HG03571 (cell line): ENCODE results near the gene WDR5B.

Experiments used
- ATAC-seq: cut with Tn5 transposase; IDR thresholded peaks from one replicate; pipeline ENCODE4 v1.9.1; 2021; ENCODE audit not compliant: unreplicated experiment

WDR5B gene

DNA sequence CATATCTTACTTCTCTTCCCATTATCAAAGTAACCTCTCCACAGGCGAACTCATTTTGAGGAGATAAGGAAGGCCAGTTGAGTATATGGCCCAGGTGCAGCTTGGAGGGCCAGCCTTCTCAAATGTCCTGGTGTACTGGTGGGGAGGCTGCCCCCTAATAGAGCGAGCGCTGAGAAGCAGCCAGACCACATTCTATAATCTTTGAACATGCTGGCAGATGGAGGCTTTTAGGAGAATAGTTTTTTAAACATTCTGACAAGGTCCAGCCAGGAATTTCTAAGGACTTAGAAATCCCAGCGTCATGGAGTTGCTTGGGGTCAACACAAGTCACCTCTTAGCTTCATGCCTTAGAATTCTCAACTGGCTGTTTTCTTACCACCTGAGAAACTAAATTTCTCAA lies 5.8 kb downstream of the WDR5B start:
- ATAC-seq = no peak

DNA sequence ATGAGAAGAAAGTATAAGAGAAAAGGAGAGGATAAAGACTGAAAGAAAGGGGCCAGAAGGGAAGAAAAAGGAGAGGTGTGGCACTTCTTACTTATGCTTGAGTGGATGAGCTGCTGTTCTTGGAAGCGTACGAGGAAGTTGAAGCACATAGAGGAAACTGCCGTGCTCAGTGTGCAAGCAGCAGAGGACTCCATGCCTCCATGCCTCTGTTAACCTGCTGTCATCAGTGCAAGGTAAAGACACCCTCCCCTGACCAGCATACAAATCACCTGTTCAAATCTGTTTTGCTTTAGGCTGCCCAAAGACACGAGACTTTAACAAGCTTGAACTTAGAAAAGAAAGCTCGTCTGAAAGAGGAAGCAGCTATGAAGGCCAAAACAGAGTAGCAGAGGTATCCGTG lies 6.4 kb downstream of the WDR5B start:
- no peak for ATAC-seq

DNA sequence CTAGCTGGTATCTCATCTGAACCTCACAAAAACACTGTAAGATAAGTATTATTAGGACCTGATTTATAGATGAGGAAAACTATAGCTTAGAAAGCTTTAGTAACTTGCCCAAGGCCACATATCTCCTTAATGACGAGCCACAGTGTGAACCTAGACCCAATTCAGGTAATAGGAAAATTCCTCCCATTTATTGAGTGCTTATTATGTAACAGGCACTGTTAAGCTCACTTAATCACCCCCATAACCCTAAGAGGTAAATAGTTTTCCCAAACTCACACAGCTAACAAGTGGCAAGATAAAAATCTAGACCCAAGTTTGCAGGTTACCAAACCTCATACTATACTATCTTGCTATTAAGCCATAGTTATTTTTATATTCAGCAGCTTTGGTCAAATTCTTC lies 7.9 kb downstream of the WDR5B start:
- no peak for ATAC-seq

DNA sequence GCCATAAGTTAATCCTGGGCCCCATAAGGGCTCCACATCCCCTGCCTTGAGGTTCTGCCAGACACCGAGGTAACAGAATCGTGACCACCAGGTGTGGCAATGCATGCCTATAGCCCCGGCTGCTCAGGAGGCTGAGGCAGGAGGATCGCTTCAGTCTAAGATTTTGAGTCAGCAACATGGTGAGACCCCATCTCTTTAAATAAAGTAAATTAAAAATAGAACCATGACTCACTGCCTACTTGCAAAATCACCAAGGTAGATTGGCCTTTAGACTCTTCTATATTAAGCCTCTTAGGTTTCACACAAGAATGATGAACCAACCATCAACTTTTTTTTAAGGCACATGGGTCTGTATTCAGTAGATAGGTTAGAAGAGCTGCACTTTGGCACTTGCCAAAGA lies 9.7 kb downstream of the WDR5B start:
- ATAC-seq = no peak

DNA sequence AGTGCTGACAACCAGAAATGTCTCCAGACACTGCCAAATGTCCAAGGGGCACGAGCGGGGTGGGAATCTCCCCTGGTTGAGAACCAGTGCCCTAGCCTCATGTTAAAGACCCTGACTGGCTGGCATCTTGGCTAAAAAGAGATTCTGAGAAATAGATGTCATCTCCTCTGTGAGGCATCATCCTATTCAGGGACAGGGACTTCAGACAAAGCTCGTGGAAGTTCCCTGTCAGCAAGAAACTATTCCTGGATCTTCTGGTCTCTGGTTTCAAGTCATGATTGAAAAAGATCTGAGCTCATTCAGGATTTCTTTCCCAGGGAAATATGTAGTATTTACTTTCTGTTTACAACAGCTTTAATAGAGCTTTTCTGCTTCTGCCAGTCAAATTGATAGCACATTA lies 10.8 kb downstream of the WDR5B start:
- no peak for ATAC-seq

DNA sequence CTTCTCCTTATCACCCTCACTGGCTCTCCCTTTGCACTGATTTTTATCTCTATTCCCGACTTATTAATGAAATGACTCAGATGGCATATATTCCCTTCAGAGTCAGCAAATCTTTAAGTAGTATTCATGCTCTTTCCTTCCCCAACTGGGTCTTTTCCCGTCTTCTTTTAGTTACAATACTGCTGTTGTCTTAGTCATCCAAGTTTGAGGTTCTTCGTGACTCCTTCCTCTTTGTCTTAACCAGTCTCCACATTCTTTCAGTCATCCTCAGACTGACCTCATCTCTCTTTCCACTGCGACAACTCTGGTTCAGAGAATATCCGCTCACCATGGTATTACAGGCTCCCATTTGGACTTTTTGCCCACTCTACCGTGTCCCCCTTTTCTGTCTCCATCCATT lies 12.4 kb downstream of the WDR5B start:
- no peak for ATAC-seq

- ATAC-seq = no peak
Measured at GRCh38 chr3:122398920-122399319, 16.9 kb downstream of the WDR5B start.

DNA sequence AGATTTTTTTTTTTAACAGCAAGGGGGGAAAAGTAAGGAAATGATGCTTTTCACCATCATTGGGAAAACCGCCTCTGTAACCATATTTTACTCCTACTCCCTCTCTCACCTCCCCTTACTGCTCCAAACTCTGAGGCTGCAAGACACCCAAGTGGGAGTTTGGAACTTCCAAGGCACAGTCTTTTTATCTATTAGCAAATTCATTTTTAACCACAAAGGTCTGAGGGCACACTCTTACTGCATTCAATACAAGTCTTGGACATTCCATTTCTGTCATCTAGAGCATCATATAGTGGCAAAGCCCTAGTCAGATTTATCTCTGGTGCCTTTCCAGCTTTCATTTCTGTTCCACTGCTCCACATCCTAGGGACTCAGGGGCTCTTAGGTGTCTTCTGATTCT lies 18.7 kb downstream of the WDR5B start:
- ATAC-seq = no peak

GRCh38 chr3:122396511-122396910 lies 19.4 kb downstream of the WDR5B start:
- no peak for ATAC-seq

- ATAC-seq = no peak
Measured at GRCh38 chr3:122395582-122395981, 20.3 kb downstream of the WDR5B start.

DNA sequence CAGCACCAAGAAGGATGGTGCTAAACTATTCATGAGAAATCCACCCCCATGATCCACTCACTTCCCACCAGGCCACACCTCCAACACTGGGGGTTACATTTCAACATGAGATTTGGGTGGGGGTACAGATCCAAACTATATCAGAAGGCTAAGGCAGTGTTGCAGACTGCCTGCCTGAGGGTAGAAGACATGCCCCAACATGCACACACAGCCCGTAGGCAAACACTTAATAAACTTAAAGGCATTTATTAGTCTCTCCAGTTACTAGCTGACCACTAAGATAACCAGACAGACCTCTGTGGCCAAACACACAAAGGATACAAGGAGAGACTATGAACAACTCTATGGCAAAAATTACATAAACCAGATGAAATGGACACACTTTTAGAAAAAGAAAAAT lies 21.7 kb downstream of the WDR5B start:
- ATAC-seq = no peak

- ATAC-seq = no peak
Measured at GRCh38 chr3:122392868-122393844, 22.7 kb downstream of the WDR5B start.

- no peak for ATAC-seq
Measured at GRCh38 chr3:122391681-122392446, 24.0 kb downstream of the WDR5B start.

- ATAC-seq = no peak
Measured at GRCh38 chr3:122390665-122391064, 25.2 kb downstream of the WDR5B start.

DNA sequence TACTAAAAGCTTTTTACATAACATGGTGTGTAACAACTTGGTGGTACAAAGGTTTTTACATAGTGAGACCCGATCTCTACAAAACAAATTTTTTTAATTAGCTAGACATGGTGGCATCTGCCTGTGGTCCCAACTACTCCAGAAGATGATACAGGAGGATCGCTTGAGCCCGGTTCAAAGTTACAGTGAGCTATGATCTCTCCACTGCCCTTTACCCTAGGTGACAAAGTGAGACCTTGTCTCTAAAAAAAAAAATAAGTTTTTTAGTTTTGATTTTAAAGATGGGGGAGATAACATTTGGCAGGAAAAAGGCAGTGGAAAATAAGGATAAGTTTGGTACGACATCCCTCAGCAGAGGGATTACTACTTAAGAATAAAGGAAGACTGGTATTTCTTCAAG lies 26.0 kb downstream of the WDR5B start:
- ATAC-seq = no peak

GRCh38 chr3:122389197-122389596 lies 26.7 kb downstream of the WDR5B start:
- ATAC-seq = no peak

- no peak for ATAC-seq
Measured at GRCh38 chr3:122387709-122388108, 28.2 kb downstream of the WDR5B start.

GRCh38 chr3:122383771-122384697 lies 31.8 kb downstream of the WDR5B start, which contains the start of gene FAM162A:
Gene FAM162A, plus strand, starts transcription at chr3:122384182. Its CDS starts 84 bp downstream, at chr3:122384266.
- ATAC-seq = peak; percentile 93

- peak; percentile 40 for ATAC-seq
Measured at GRCh38 chr3:122382888-122383666, 32.8 kb downstream of the WDR5B start, which contains the start of gene MIX23. Gene MIX23, minus strand, starts transcription at chr3:122383231. Its CDS starts 7 bp downstream, at chr3:122383224.

DNA sequence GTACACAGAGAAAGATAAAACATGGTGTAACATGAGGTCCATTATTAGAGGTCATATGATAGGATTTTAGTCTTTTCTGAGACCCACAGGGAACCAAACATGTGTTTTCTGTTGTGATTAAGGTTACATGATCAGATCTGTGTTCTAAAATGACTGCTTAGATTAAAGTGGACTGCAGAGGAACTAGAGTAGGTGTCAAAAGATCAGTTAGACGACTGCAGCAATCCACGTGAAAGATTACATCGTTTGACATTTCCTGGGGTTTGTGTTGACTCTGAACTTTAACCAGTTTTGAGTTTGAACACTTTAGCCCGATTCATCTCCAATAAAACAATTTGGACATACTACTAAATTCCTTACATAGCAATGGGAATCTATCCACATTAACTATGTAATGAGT lies 37.9 kb downstream of the WDR5B start:
- no peak for ATAC-seq
